ENCODE measurements around the gene RAB33B. TPM values are rescaled to one million over a fixed set of nuclear protein-coding genes. Genes with fewer than 3 reads are reported as not detected.

RAB33B gene
- total and polyA plus RNA-seq, 2 of the 8 experiments (the other 6 are each of a cell fraction or from before 2014, with no cell fraction given): 4.2 to 8.7 TPM

- no peak overlapping the region for H2AFZ ChIP-seq (ENCODE audit: low read length)
- no peak overlapping the region for H2BK20ac ChIP-seq (ENCODE audit: low read length)
- DNase-seq (ENCODE audit: low read depth in 1 of 2, low spot score in 2 of 2): no peak
- no peaks in the 10 kb centered on the region for H3K23me2 ChIP-seq (ENCODE audit: low read depth, low read length)
- TF ChIP-seq PHF8 (conservative IDR thresholded peaks at IDR 0.05; ENCODE audit: low read depth, low read length): no peak
- TF ChIP-seq CREB1 (IDR thresholded peaks at IDR 0.05): no peak
- TF ChIP-seq NANOG (IDR thresholded peaks at IDR 0.05; ENCODE audit: insufficient read depth, low read depth, low read length, poor library complexity, severe bottlenecking): no peak
- no peak for TF ChIP-seq CHD1 (IDR thresholded peaks at IDR 0.05; ENCODE audit: low read depth, low read length)
- no peak for TF ChIP-seq SIX5 (IDR thresholded peaks at IDR 0.05; ENCODE audit: low read depth, low read length)
- TF ChIP-seq GABPA (IDR thresholded peaks at IDR 0.05; ENCODE audit: borderline replicate concordance, insufficient read depth, low read length): no peak
- TF ChIP-seq EP300 (IDR thresholded peaks at IDR 0.05; ENCODE audit: borderline replicate concordance in 1 of 2, low read depth in 2 of 2, low read length in 2 of 2): no peak
- no peak for TF ChIP-seq JUND (IDR thresholded peaks at IDR 0.05; ENCODE audit: low read length)
- no peak for TF ChIP-seq SUZ12 (IDR thresholded peaks at IDR 0.05; ENCODE audit: low read length)
- no peak for TF ChIP-seq FOSL1 (IDR thresholded peaks at IDR 0.05; ENCODE audit: insufficient read depth, low read depth, low read length)
- TF ChIP-seq SP4 (IDR thresholded peaks at IDR 0.05; ENCODE audit: low read length): no peak
- H3K14ac ChIP-seq (ENCODE audit: insufficient read length): no peak overlapping the region
- 90% methylated on average over 4 of the region's 4 CpGs; no CpG with 5 or more reads in 1 of the 2 experiments for WGBS, 2 experiments (ENCODE audit: extremely low coverage in 1 of 2, insufficient coverage in 1 of 2, insufficient read length in 1 of 2, insufficient replicate concordance in 2 of 2, low coverage in 1 of 2, low lambda C conversion rate in 2 of 2, missing lambda C conversion rate in 1 of 2)
- no peak overlapping the region for H4K5ac ChIP-seq (ENCODE audit: insufficient read length, low read depth, low read length)
- POLR2A ChIA-PET (ENCODE audit: partially characterized antibody): interaction anchor here (1.2 kb wide), 1 partner anchor 23 kb away, joined by 3 read pairs; no protein-coding TSS in a partner anchor
- no peak overlapping the region for H3K27ac ChIP-seq (ENCODE audit: low read depth, low read length)
- no peak overlapping the region for H3K4ac ChIP-seq (replicated peaks; ENCODE audit: insufficient read length, low read depth, low read length)
- no peak overlapping the region for H3K4me3 ChIP-seq (ENCODE audit: extremely low read depth in 1 of 4, insufficient read depth in 2 of 4, low read depth in 3 of 4, low read length in 4 of 4)
- H2AK5ac ChIP-seq (ENCODE audit: low read depth, low read length): no peak overlapping the region
- no peaks in the 10 kb centered on the region for H3K79me1 ChIP-seq (ENCODE audit: low read depth, low read length)
- FAIRE-seq: no peak
- no peak overlapping the region for H3K56ac ChIP-seq (replicated peaks; ENCODE audit: insufficient read length, low read depth, low read length)
- no peak overlapping the region for H2BK120ac ChIP-seq (replicated peaks; ENCODE audit: low read depth, low read length)
- peaks cover 0 to 17% (median 9%) of the 10 kb centered on the region in 4 experiments; a peak in 5 of 8 replicates for H3K36me3 ChIP-seq (ENCODE audit: control insufficient read depth in 2 of 4, insufficient read depth in 4 of 4, low read length in 3 of 4)
- no peak overlapping the region for H2BK15ac ChIP-seq (ENCODE audit: low read length)
- H3K4me1 ChIP-seq (replicated peaks in 1 of 4; ENCODE audit: control insufficient read depth in 3 of 4, insufficient read depth in 4 of 4, low read length in 3 of 4): no peaks in the 10 kb centered on the region
- peaks cover 0 to 7% of the 10 kb centered on the region in 2 experiments; a peak in 1 of 4 replicates for H3K9me3 ChIP-seq (ENCODE audit: insufficient read depth in 2 of 2, low read depth in 1 of 2, low read length in 1 of 2)
- no peak overlapping the region for H3K9ac ChIP-seq (replicated peaks in 1 of 4; ENCODE audit: extremely low read depth in 1 of 4, low read depth in 3 of 4, low read length in 3 of 4)
- CTCF ChIA-PET (ENCODE audit: partially characterized antibody): interaction anchor here (0.8 to 2.7 kb wide), 4 partner anchors 19 to 57 kb away, joined by 3 to 8 read pairs (median 4); no protein-coding TSS in a partner anchor
- H2BK5ac ChIP-seq (ENCODE audit: low read depth, low read length): no peak overlapping the region
- H3K4me2 ChIP-seq (ENCODE audit: insufficient read depth in 1 of 2, low read depth in 2 of 2, low read length in 2 of 2): no peak overlapping the region
- no peak overlapping the region for H3K23ac ChIP-seq (ENCODE audit: insufficient read length)
- H4K20me1 ChIP-seq (replicated peaks in 1 of 2; ENCODE audit: control insufficient read depth in 1 of 2, insufficient read depth in 2 of 2, low read length in 2 of 2): no peaks in the 10 kb centered on the region
- no peak overlapping the region for H2BK12ac ChIP-seq (ENCODE audit: low read depth, low read length)
- no peak overlapping the region for H3K18ac ChIP-seq (ENCODE audit: extremely low read depth, low read length)
- no peak overlapping the region for H4K8ac ChIP-seq (ENCODE audit: extremely low read depth, insufficient read depth, low read length)
- no peak overlapping the region for H4K91ac ChIP-seq (replicated peaks; ENCODE audit: insufficient read length, low read length)
- H3K79me2 ChIP-seq (ENCODE audit: control insufficient read depth in 1 of 2, insufficient read depth in 2 of 2, low read length in 2 of 2): no peaks in the 10 kb centered on the region
- H3K27me3 ChIP-seq (replicated peaks in 1 of 4; ENCODE audit: control insufficient read depth in 3 of 4, extremely low read depth in 1 of 4, insufficient read depth in 3 of 4, low read length in 3 of 4): no peaks in the 10 kb centered on the region
These were observed 22.4 kb downstream of the RAB33B start for GRCh38 chr4:139476363-139476762.
